ENCODE data around the gene LNPEP.

DNA sequence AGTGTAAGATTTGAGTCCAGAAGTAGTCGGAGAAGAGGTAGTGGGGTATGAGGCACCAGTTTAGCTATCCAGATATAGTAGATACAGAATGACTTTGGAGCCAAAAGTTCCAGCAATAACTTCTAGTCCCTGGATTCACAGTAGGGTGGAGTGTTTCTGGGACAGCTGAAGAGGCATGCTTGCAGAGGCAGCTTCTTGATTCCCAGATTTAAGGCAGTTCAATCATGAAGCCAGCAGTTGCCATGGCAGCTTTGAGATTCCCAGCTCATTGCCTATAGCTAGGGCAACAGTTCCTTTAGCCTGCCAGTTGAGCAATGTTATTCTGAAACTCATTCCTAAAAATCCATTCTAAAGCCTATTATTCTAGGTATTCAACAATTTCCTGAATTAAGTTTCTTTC is 127.4 kb downstream of the LNPEP start:
- TF ChIP-seq, protein P1, sequence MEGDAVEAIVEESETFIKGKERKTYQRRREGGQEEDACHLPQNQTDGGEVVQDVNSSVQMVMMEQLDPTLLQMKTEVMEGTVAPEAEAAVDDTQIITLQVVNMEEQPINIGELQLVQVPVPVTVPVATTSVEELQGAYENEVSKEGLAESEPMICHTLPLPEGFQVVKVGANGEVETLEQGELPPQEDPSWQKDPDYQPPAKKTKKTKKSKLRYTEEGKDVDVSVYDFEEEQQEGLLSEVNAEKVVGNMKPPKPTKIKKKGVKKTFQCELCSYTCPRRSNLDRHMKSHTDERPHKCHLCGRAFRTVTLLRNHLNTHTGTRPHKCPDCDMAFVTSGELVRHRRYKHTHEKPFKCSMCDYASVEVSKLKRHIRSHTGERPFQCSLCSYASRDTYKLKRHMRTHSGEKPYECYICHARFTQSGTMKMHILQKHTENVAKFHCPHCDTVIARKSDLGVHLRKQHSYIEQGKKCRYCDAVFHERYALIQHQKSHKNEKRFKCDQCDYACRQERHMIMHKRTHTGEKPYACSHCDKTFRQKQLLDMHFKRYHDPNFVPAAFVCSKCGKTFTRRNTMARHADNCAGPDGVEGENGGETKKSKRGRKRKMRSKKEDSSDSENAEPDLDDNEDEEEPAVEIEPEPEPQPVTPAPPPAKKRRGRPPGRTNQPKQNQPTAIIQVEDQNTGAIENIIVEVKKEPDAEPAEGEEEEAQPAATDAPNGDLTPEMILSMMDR (IDR thresholded peaks at IDR 0.05; ENCODE audit: low read depth, low read length, poor library complexity, severe bottlenecking): no peak
- no peak for TF ChIP-seq EZH2phosphoT487 (IDR thresholded peaks at IDR 0.05; ENCODE audit: borderline replicate concordance, low read length)
